ENCODE results near the gene MAPK8IP1. TPM values are rescaled to one million over a fixed set of nuclear protein-coding genes. Genes with fewer than 3 reads are reported as not detected.

Gene MAPK8IP1
- total RNA-seq, 1 experiment from 2014 or later, result 24.0 TPM

- DNase-seq (ENCODE audit: low read depth), result no peak
These were observed 22.5 kb downstream of the MAPK8IP1 start for GRCh38 chr11:45907911-45908370.

GRCh38 chr11:45909594-45910475 lies 24.4 kb downstream of the MAPK8IP1 start:
- DNase-seq (ENCODE audit: low read depth), result no peak

GRCh38 chr11:45910623-45911022 lies 25.2 kb downstream of the MAPK8IP1 start:
- no peak for DNase-seq (ENCODE audit: low read depth)

- no peak for DNase-seq (ENCODE audit: low read depth)
These were observed 28.1 kb downstream of the MAPK8IP1 start for GRCh38 chr11:45913514-45913913.

GRCh38 chr11:45913942-45914635 lies 28.6 kb downstream of the MAPK8IP1 start:
- DNase-seq (ENCODE audit: low read depth), result no peak

GRCh38 chr11:45915446-45915845 lies 30.0 kb downstream of the MAPK8IP1 start:
- no peak for DNase-seq (ENCODE audit: low read depth)

- DNase-seq (ENCODE audit: low read depth), result no peak
These were observed 31.8 kb downstream of the MAPK8IP1 start for GRCh38 chr11:45917286-45917622.

- DNase-seq (ENCODE audit: low read depth), result peak; percentile 99
These were observed 32.3 kb downstream of the MAPK8IP1 start, which contains the start of gene PEX16 for GRCh38 chr11:45917623-45918330. Gene PEX16 (minus strand): TSS chr11:45917877. CDS start chr11:45917811, 66 bp downstream.

- DNase-seq (ENCODE audit: low read depth), result peak; percentile 73
These were observed 33.0 kb downstream of the MAPK8IP1 start for GRCh38 chr11:45918331-45918941.

- no peak for DNase-seq (ENCODE audit: low read depth)
These were observed 33.7 kb downstream of the MAPK8IP1 start for GRCh38 chr11:45918962-45919675.

GRCh38 chr11:45919806-45920530 lies 34.5 kb downstream of the MAPK8IP1 start:
- no peak for DNase-seq (ENCODE audit: low read depth)

GRCh38 chr11:45920531-45921477 lies 35.4 kb downstream of the MAPK8IP1 start:
- DNase-seq (ENCODE audit: low read depth), result no peak

GRCh38 chr11:45921561-45922424 lies 36.3 kb downstream of the MAPK8IP1 start:
- no peak for DNase-seq (ENCODE audit: low read depth)

GRCh38 chr11:45922425-45923082 lies 37.1 kb downstream of the MAPK8IP1 start, which contains the start of gene LARGE2:
Gene LARGE2 (plus strand): TSS chr11:45922656. CDS start chr11:45922883, 227 bp downstream.
- no peak for DNase-seq (ENCODE audit: low read depth)

GRCh38 chr11:45924036-45924915 lies 38.8 kb downstream of the MAPK8IP1 start:
- DNase-seq (ENCODE audit: low read depth), result no peak

GRCh38 chr11:45924927-45925326 lies 39.5 kb downstream of the MAPK8IP1 start:
- no peak for DNase-seq (ENCODE audit: low read depth)
